GM21723 (cell line): ENCODE data around the gene DDX52.
"Not testable (repeated sequence)": the region's sequence is repeated elsewhere in the genome, so short reads cannot be mapped to it uniquely, and the experiment has no call there.

Experiments
- ATAC-seq: cut with Tn5 transposase; IDR thresholded peaks from one replicate; pipeline ENCODE4 v1.9.1; 2021; ENCODE audit warnings: mild to moderate bottlenecking, moderate library complexity; ENCODE audit not compliant: unreplicated experiment

The DDX52 gene

GRCh38 chr17:37643118-37643766 lies at the start of gene DDX52:
Gene DDX52, minus strand, starts transcription at chr17:37643446. Its CDS starts 26 bp downstream, at chr17:37643420.
- ATAC-seq: peak; percentile 76

- ATAC-seq: no peak
Observed at GRCh38 chr17:37691807-37692206, 48.6 kb upstream of the DDX52 start.

GRCh38 chr17:37689317-37689716 lies 46.1 kb upstream of the DDX52 start:
- no peak for ATAC-seq

GRCh38 chr17:37683454-37683984 lies 40.3 kb upstream of the DDX52 start:
- ATAC-seq: no peak

- no peak for ATAC-seq
Observed at GRCh38 chr17:37682007-37682406, 38.8 kb upstream of the DDX52 start.

- not testable (repeated sequence) for ATAC-seq
Observed at GRCh38 chr17:37679995-37680394, 36.7 kb upstream of the DDX52 start.

GRCh38 chr17:37678036-37678435 lies 34.8 kb upstream of the DDX52 start:
- no peak for ATAC-seq

GRCh38 chr17:37677021-37677420 lies 33.8 kb upstream of the DDX52 start:
- no peak for ATAC-seq

- no peak for ATAC-seq
Observed at GRCh38 chr17:37676115-37676925, 33.1 kb upstream of the DDX52 start.

- no peak for ATAC-seq
Observed at GRCh38 chr17:37674511-37674910, 31.3 kb upstream of the DDX52 start.

GRCh38 chr17:37673386-37673785 lies 30.1 kb upstream of the DDX52 start:
- no peak for ATAC-seq

GRCh38 chr17:37672548-37673078 lies 29.4 kb upstream of the DDX52 start:
- no peak for ATAC-seq

GRCh38 chr17:37671824-37672547 lies 28.7 kb upstream of the DDX52 start:
- no peak for ATAC-seq

- no peak for ATAC-seq
Observed at GRCh38 chr17:37671028-37671823, 28.0 kb upstream of the DDX52 start.

- ATAC-seq: no peak
Observed at GRCh38 chr17:37667039-37667438, 23.8 kb upstream of the DDX52 start.

GRCh38 chr17:37664214-37664613 lies 21.0 kb upstream of the DDX52 start:
- no peak for ATAC-seq

- ATAC-seq: no peak
Observed at GRCh38 chr17:37662353-37662752, 19.1 kb upstream of the DDX52 start.

- no peak for ATAC-seq
Observed at GRCh38 chr17:37661400-37662014, 18.3 kb upstream of the DDX52 start.

GRCh38 chr17:37659925-37660324 lies 16.7 kb upstream of the DDX52 start:
- ATAC-seq: no peak

- ATAC-seq: no peak
Observed at GRCh38 chr17:37657202-37657601, 14.0 kb upstream of the DDX52 start.
